NCI-H345 (cell line): ENCODE data around the gene SVBP.

Experiments used
- DNase-seq: peaks from one replicate; lab custom pipeline; 2025; lab: John Stamatoyannopoulos, UW

SVBP gene

GRCh38 chr1:42765269-42765668, 51.9 kb downstream of the SVBP start:
- no peak for DNase-seq

GRCh38 chr1:42762269-42762668, 54.9 kb downstream of the SVBP start:
- DNase-seq = no peak

- no peak for DNase-seq
Measured at GRCh38 chr1:42761567-42761966, 55.6 kb downstream of the SVBP start.

GRCh38 chr1:42759114-42759513, 58.1 kb downstream of the SVBP start:
- no peak for DNase-seq

GRCh38 chr1:42758641-42759040, 58.6 kb downstream of the SVBP start:
- DNase-seq = no peak

- DNase-seq = no peak
Measured at GRCh38 chr1:42757892-42758275, 59.3 kb downstream of the SVBP start.
